ENCODE results near the gene DEK. TPM values are rescaled to one million over a fixed set of nuclear protein-coding genes. Genes with fewer than 3 reads are reported as not detected.

DEK gene
- total and polyA plus RNA-seq, 7 experiments from 2014 or later: 41.6 to 174 (median 61.1) TPM

DNA sequence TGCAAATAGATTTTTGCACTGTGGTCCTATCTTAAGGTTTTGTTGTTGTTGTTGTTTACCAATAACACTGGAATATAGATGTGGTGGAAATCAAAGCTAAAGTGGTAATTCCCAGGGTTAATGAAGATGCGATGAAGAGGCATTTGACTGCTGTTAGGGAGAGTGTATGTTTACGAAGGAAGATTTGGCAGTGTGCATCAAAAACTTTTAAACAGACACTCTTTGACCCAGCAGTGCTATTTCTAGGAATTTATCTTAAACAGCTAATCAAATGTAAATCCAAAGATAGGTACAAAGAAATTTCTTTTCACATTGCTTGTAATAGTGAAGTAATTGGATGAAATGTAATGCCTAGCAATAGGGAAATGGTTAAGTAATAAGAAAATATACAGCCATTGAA lies 75.1 kb downstream of the DEK start:
- ChIA-PET CTCF (no interaction called here), POLR2A (no interaction called here)
- peaks cover 0 to 57% (median 26%) of the 10 kb centered on the region in 5 donors for H3K36me3 Mint-ChIP-seq
- intact Hi-C loops (cut with micrococcal nuclease): no loop called here
- no peaks in the 10 kb centered on the region for H3K9me3 Mint-ChIP-seq
- Histone ChIP-seq H3K4me1 (ENCODE audit: control insufficient read depth in 2 of 2, insufficient read depth in 2 of 2, low read length in 2 of 2) (no peaks in the 10 kb centered on the region), H3K9me3 (ENCODE audit: control insufficient read depth in 2 of 3, low read length in 3 of 3) (no peaks in the 10 kb centered on the region), H3K4me3 (ENCODE audit: low read length) (no peak overlapping the region), H3K27ac (ENCODE audit: low read depth, low read length) (no peak overlapping the region), H3K27me3 (ENCODE audit: control insufficient read depth in 2 of 2, insufficient read depth in 2 of 2, low read length in 2 of 2) (no peaks in the 10 kb centered on the region), H3K36me3 (ENCODE audit: control insufficient read depth in 2 of 3, insufficient read depth in 3 of 3, low read length in 3 of 3) (peaks cover 0 to 18% (median 0%) of the 10 kb centered on the region in 3 experiments)
- peaks cover 0 to 2% (median 0%) of the 10 kb centered on the region in 7 donors for H3K4me1 Mint-ChIP-seq
- H3K27me3 Mint-ChIP-seq: no peaks in the 10 kb centered on the region
- H3K4me3 Mint-ChIP-seq: no peak overlapping the region
- no peak for DNase-seq
- no peak overlapping the region for H3K27ac Mint-ChIP-seq
- ATAC-seq: no peak

GRCh38 chr6:18187701-18188100 lies 76.6 kb downstream of the DEK start:
- DNase-seq (no peak), ATAC-seq (no peak)
- Mint-ChIP-seq H3K27me3 (no peaks in the 10 kb centered on the region), H3K4me1 (peaks cover 0 to 5% (median 0%) of the 10 kb centered on the region in 7 donors), H3K9me3 (no peaks in the 10 kb centered on the region), H3K36me3 (peaks cover 0 to 64% (median 31%) of the 10 kb centered on the region in 5 donors), H3K4me3 (no peak overlapping the region), H3K27ac (no peak overlapping the region)
- no peaks in the 10 kb centered on the region for H3K9me3 ChIP-seq (ENCODE audit: control insufficient read depth in 2 of 3, low read length in 3 of 3)
- H3K4me1 ChIP-seq (ENCODE audit: control insufficient read depth in 2 of 2, insufficient read depth in 2 of 2, low read length in 2 of 2): no peaks in the 10 kb centered on the region
- H3K36me3 ChIP-seq (ENCODE audit: control insufficient read depth in 2 of 3, insufficient read depth in 3 of 3, low read length in 3 of 3): peaks cover 0 to 15% (median 0%) of the 10 kb centered on the region in 3 experiments
- H3K27me3 ChIP-seq (ENCODE audit: control insufficient read depth in 2 of 2, insufficient read depth in 2 of 2, low read length in 2 of 2): no peaks in the 10 kb centered on the region
- intact Hi-C loops (cut with micrococcal nuclease): no loop called here
- H3K4me3 ChIP-seq (ENCODE audit: low read length): no peak overlapping the region
- ChIA-PET POLR2A (no interaction called here), CTCF (no interaction called here)
- H3K27ac ChIP-seq (ENCODE audit: low read depth, low read length): no peak overlapping the region

GRCh38 chr6:18186540-18187250 lies 77.6 kb downstream of the DEK start:
- H3K27me3 Mint-ChIP-seq: no peaks in the 10 kb centered on the region
- no peaks in the 10 kb centered on the region for H3K9me3 Mint-ChIP-seq
- H3K27ac Mint-ChIP-seq: no peak overlapping the region
- H3K4me1 ChIP-seq (ENCODE audit: control insufficient read depth in 2 of 2, insufficient read depth in 2 of 2, low read length in 2 of 2): no peaks in the 10 kb centered on the region
- no peak overlapping the region for H3K4me3 ChIP-seq (ENCODE audit: low read length)
- ChIA-PET CTCF (no interaction called here), POLR2A (interaction anchor here (0.6 kb wide), 1 partner anchor 31 kb away, joined by 3 read pairs; no protein-coding TSS in a partner anchor)
- no peak overlapping the region for H3K27ac ChIP-seq (ENCODE audit: low read depth, low read length)
- peak; percentile 57 for ATAC-seq
- intact Hi-C loops (cut with micrococcal nuclease): no loop called here
- H3K4me3 Mint-ChIP-seq: no peak overlapping the region
- H3K36me3 Mint-ChIP-seq: peaks cover 0 to 69% (median 34%) of the 10 kb centered on the region in 5 donors
- peaks cover 0 to 6% (median 0%) of the 10 kb centered on the region in 7 donors for H3K4me1 Mint-ChIP-seq
- DNase-seq: no peak
- no peaks in the 10 kb centered on the region for H3K27me3 ChIP-seq (ENCODE audit: control insufficient read depth in 2 of 2, insufficient read depth in 2 of 2, low read length in 2 of 2)
- H3K9me3 ChIP-seq (ENCODE audit: control insufficient read depth in 2 of 3, low read length in 3 of 3): no peaks in the 10 kb centered on the region
- peaks cover 0 to 12% (median 0%) of the 10 kb centered on the region in 3 experiments for H3K36me3 ChIP-seq (ENCODE audit: control insufficient read depth in 2 of 3, insufficient read depth in 3 of 3, low read length in 3 of 3)

- Histone ChIP-seq H3K4me3 (ENCODE audit: low read length) (no peak overlapping the region), H3K36me3 (ENCODE audit: control insufficient read depth in 2 of 3, insufficient read depth in 3 of 3, low read length in 3 of 3) (peaks cover 0 to 5% (median 0%) of the 10 kb centered on the region in 3 experiments), H3K27me3 (ENCODE audit: control insufficient read depth in 2 of 2, insufficient read depth in 2 of 2, low read length in 2 of 2) (no peaks in the 10 kb centered on the region), H3K4me1 (ENCODE audit: control insufficient read depth in 2 of 2, insufficient read depth in 2 of 2, low read length in 2 of 2) (no peaks in the 10 kb centered on the region), H3K27ac (ENCODE audit: low read depth, low read length) (no peak overlapping the region), H3K9me3 (ENCODE audit: control insufficient read depth in 2 of 3, low read length in 3 of 3) (no peaks in the 10 kb centered on the region)
- POLR2A ChIA-PET: no interaction called here
- CTCF ChIA-PET: no interaction called here
- no peaks in the 10 kb centered on the region for H3K27me3 Mint-ChIP-seq
- DNase-seq (no peak), ATAC-seq (no peak)
- peaks cover 0 to 68% (median 30%) of the 10 kb centered on the region in 5 donors for H3K36me3 Mint-ChIP-seq
- peaks cover 0 to 6% (median 0%) of the 10 kb centered on the region in 7 donors for H3K4me1 Mint-ChIP-seq
- intact Hi-C loops (cut with micrococcal nuclease): no loop called here
- no peaks in the 10 kb centered on the region for H3K9me3 Mint-ChIP-seq
- H3K4me3 Mint-ChIP-seq: no peak overlapping the region
- no peak overlapping the region for H3K27ac Mint-ChIP-seq
Measured at GRCh38 chr6:18186033-18186432, 78.3 kb downstream of the DEK start.

DNA sequence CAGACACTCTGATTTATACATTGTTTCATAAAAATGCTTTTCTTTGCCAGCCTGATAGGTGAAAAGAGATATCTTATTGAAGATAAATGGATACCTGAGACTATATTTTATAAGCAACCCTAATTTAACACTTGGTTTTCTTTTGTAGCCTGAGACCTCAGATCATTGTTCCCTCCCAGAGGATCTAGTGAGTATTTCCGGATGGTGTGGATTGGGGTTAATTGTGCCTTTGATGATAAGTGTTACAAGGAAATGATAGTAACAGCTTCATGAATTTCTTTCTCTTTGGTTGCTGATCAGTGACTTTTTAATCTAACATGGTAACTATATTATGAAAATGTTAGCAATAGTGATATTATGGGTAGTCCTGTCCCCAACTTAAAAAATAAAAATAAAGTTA lies 78.7 kb downstream of the DEK start:
- Mint-ChIP-seq H3K4me1 (peaks cover 0 to 6% (median 0%) of the 10 kb centered on the region in 7 donors), H3K4me3 (no peak overlapping the region), H3K27ac (no peak overlapping the region), H3K9me3 (no peaks in the 10 kb centered on the region), H3K36me3 (peaks cover 0 to 70% (median 32%) of the 10 kb centered on the region in 5 donors), H3K27me3 (no peaks in the 10 kb centered on the region)
- Histone ChIP-seq H3K36me3 (ENCODE audit: control insufficient read depth in 2 of 3, insufficient read depth in 3 of 3, low read length in 3 of 3) (peaks cover 0 to 5% (median 0%) of the 10 kb centered on the region in 3 experiments), H3K27me3 (ENCODE audit: control insufficient read depth in 2 of 2, insufficient read depth in 2 of 2, low read length in 2 of 2) (no peaks in the 10 kb centered on the region), H3K9me3 (ENCODE audit: control insufficient read depth in 2 of 3, low read length in 3 of 3) (no peaks in the 10 kb centered on the region), H3K4me3 (ENCODE audit: low read length) (no peak overlapping the region), H3K4me1 (ENCODE audit: control insufficient read depth in 2 of 2, insufficient read depth in 2 of 2, low read length in 2 of 2) (no peaks in the 10 kb centered on the region), H3K27ac (ENCODE audit: low read depth, low read length) (no peak overlapping the region)
- ATAC-seq: no peak
- DNase-seq: no peak
- ChIA-PET POLR2A (no interaction called here), CTCF (no interaction called here)
- intact Hi-C loops (cut with micrococcal nuclease): no loop called here

GRCh38 chr6:18183766-18184165 lies 80.6 kb downstream of the DEK start:
- peaks cover 0 to 7% (median 0%) of the 10 kb centered on the region in 3 experiments for H3K36me3 ChIP-seq (ENCODE audit: control insufficient read depth in 2 of 3, insufficient read depth in 3 of 3, low read length in 3 of 3)
- no peak for ATAC-seq
- Mint-ChIP-seq H3K4me1 (peaks cover 0 to 7% (median 5%) of the 10 kb centered on the region in 7 donors), H3K27ac (no peak overlapping the region), H3K36me3 (peaks cover 2 to 75% (median 31%) of the 10 kb centered on the region in 5 donors), H3K27me3 (no peaks in the 10 kb centered on the region), H3K9me3 (no peaks in the 10 kb centered on the region), H3K4me3 (peak overlapping the region in 1 of 10 donors; percentile 37)
- intact Hi-C loops (cut with micrococcal nuclease): no loop called here
- no peaks in the 10 kb centered on the region for H3K27me3 ChIP-seq (ENCODE audit: control insufficient read depth in 2 of 2, insufficient read depth in 2 of 2, low read length in 2 of 2)
- ChIA-PET CTCF (no interaction called here), POLR2A (no interaction called here)
- H3K9me3 ChIP-seq (ENCODE audit: control insufficient read depth in 2 of 3, low read length in 3 of 3): no peaks in the 10 kb centered on the region
- DNase-seq: no peak
- no peak overlapping the region for H3K4me3 ChIP-seq (ENCODE audit: low read length)
- H3K4me1 ChIP-seq (ENCODE audit: control insufficient read depth in 2 of 2, insufficient read depth in 2 of 2, low read length in 2 of 2): no peaks in the 10 kb centered on the region
- no peak overlapping the region for H3K27ac ChIP-seq (ENCODE audit: low read depth, low read length)

GRCh38 chr6:18182568-18182967 lies 81.8 kb downstream of the DEK start:
- H3K4me3 Mint-ChIP-seq: no peak overlapping the region
- H3K27me3 Mint-ChIP-seq: no peaks in the 10 kb centered on the region
- no peaks in the 10 kb centered on the region for H3K9me3 Mint-ChIP-seq
- POLR2A ChIA-PET: no interaction called here
- H3K4me3 ChIP-seq (ENCODE audit: low read length): no peak overlapping the region
- H3K4me1 Mint-ChIP-seq: peaks cover 0 to 11% (median 5%) of the 10 kb centered on the region in 7 donors
- intact Hi-C loops (cut with micrococcal nuclease): no loop called here
- no peaks in the 10 kb centered on the region for H3K9me3 ChIP-seq (ENCODE audit: control insufficient read depth in 2 of 3, low read length in 3 of 3)
- no peaks in the 10 kb centered on the region for H3K4me1 ChIP-seq (ENCODE audit: control insufficient read depth in 2 of 2, insufficient read depth in 2 of 2, low read length in 2 of 2)
- peaks cover 0 to 7% (median 0%) of the 10 kb centered on the region in 3 experiments for H3K36me3 ChIP-seq (ENCODE audit: control insufficient read depth in 2 of 3, insufficient read depth in 3 of 3, low read length in 3 of 3)
- CTCF ChIA-PET: no interaction called here
- no peak overlapping the region for H3K27ac ChIP-seq (ENCODE audit: low read depth, low read length)
- peaks cover 6 to 78% (median 39%) of the 10 kb centered on the region in 5 donors for H3K36me3 Mint-ChIP-seq
- H3K27ac Mint-ChIP-seq: no peak overlapping the region
- DNase-seq (no peak), ATAC-seq (no peak)
- no peaks in the 10 kb centered on the region for H3K27me3 ChIP-seq (ENCODE audit: control insufficient read depth in 2 of 2, insufficient read depth in 2 of 2, low read length in 2 of 2)

All from naive thymus-derived CD4-positive, alpha-beta T cell (primary cell).